Gastrocnemius medialis (tissue), 4 donors: ENCODE results near the gene THNSL1.

ENCODE experiments used
- CTCF ChIP-seq, 5 experiments: fragments of 450-650 bp in 3 of 5; fragments of 200-600 bp in 2 of 5; sonication (generic) in 2 of 5; IDR thresholded peaks in 4 of 5; conservative IDR thresholded peaks in 1 of 5; 1 replicate in 4 of 5; 2 replicates in 1 of 5; pipeline ENCODE4 v1.5.1; 2016 to 2019; ENCODE audit warnings: antibody characterized with exemption in 5 of 5, mild to moderate bottlenecking in 3 of 5, moderate library complexity in 3 of 5
- POLR2A ChIP-seq, 2 donors: fragments of 450-650 bp; IDR thresholded peaks; one replicate each; pipeline ENCODE4 v1.6.1; 2017; ENCODE audit warnings: antibody characterized with exemption in 2 of 2, mild to moderate bottlenecking in 2 of 2, moderate library complexity in 2 of 2

GRCh38 chr10:24988831-24989640, 27.4 kb upstream of the THNSL1 start:
- TF ChIP-seq CTCF (IDR thresholded peaks at IDR 0.05 in 4 of 5, conservative IDR thresholded peaks at IDR 0.05 in 1 of 5) (no peak), POLR2A (IDR thresholded peaks at IDR 0.05) (no peak)
